22Rv1 (cell line): ENCODE data around the gene MFSD6.

Experiments used
- ZFX ChIP-seq: fragments of 450-650 bp; IDR thresholded peaks from 2 replicates; pipeline ENCODE4 v1.6.1; 2017; ENCODE audit warnings: antibody characterized with exemption, borderline replicate concordance
- TF ChIP-seq, protein P1 (sequence below): fragments of 450-650 bp; IDR thresholded peaks from 2 replicates; pipeline ENCODE4 v1.5.1; 2017; ENCODE audit warnings: mild to moderate bottlenecking

GRCh38 chr2:190452433-190452832 lies 44.3 kb downstream of the MFSD6 start:
- TF ChIP-seq, protein P1, sequence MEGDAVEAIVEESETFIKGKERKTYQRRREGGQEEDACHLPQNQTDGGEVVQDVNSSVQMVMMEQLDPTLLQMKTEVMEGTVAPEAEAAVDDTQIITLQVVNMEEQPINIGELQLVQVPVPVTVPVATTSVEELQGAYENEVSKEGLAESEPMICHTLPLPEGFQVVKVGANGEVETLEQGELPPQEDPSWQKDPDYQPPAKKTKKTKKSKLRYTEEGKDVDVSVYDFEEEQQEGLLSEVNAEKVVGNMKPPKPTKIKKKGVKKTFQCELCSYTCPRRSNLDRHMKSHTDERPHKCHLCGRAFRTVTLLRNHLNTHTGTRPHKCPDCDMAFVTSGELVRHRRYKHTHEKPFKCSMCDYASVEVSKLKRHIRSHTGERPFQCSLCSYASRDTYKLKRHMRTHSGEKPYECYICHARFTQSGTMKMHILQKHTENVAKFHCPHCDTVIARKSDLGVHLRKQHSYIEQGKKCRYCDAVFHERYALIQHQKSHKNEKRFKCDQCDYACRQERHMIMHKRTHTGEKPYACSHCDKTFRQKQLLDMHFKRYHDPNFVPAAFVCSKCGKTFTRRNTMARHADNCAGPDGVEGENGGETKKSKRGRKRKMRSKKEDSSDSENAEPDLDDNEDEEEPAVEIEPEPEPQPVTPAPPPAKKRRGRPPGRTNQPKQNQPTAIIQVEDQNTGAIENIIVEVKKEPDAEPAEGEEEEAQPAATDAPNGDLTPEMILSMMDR: no peak
- no peak for TF ChIP-seq ZFX
